T-cell (primary cell): ENCODE measurements around the gene RASAL1. TPM values are rescaled to one million over a fixed set of nuclear protein-coding genes. Genes with fewer than 3 reads are reported as not detected.
"Not testable (repeated sequence)": the region's sequence is repeated elsewhere in the genome, so short reads cannot be mapped to it uniquely, and the experiment has no call there.

Experiments
- ATAC-seq, 4 experiments: fragments of 200-7000 bp in 3 of 4; fragments of 150-1000 bp in 1 of 4; cut with Tn5 transposase; replicated peaks in 1 of 4; 1 replicate in 3 of 4; 2 replicates in 1 of 4; pipeline ENCODE4 v1.10.0; 2021; ENCODE audit warnings: moderate library complexity in 3 of 4, mild to moderate bottlenecking in 2 of 4, moderate number of reproducible peaks in 1 of 4
- CTCF ChIA-PET, 2 donors: fragments of 300-600 bp; sonication (Branson Sonifier 250); formaldehyde crosslinking; loops; one replicate each; lab custom pipeline; 2022; ENCODE audit warnings: antibody characterized with exemption in 2 of 2; lab: Charles Lee
- POLR2A ChIA-PET, 2 donors: fragments of 300-600 bp; sonication (Branson Sonifier 250); formaldehyde crosslinking; loops; one replicate each; lab custom pipeline; 2022; ENCODE audit warnings: antibody characterized with exemption in 2 of 2; lab: Charles Lee
- DNase-seq, 35 experiments: peaks; one replicate each; pipeline versions ENCODE4 v3.0.0 to v3.0.0-alpha.2; 2013 to 2023
- H3K27ac ChIP-seq: one replicate; pipeline ENCODE4 v1.5.1; 2013; ENCODE audit warnings: low read length
- H3K27me3 ChIP-seq, 2 experiments: replicated peaks in 1 of 2; 1 replicate in 1 of 2; 2 replicates in 1 of 2; pipeline versions ENCODE4 v1.6.1 to v1.7.0; 2013; ENCODE audit warnings: low read length in 1 of 2, mixed read lengths in 1 of 2; ENCODE audit not compliant: control insufficient read depth in 2 of 2, insufficient read depth in 2 of 2; ENCODE audit errors: extremely low read depth in 1 of 2
- H3K36me3 ChIP-seq, 2 donors: 1 replicate in 1 of 2; 2 replicates in 1 of 2; pipeline versions ENCODE4 v1.6.1 to v1.7.0; 2013; ENCODE audit warnings: low read length in 1 of 2; ENCODE audit not compliant: control insufficient read depth in 2 of 2, insufficient read depth in 1 of 2; ENCODE audit errors: extremely low read depth in 1 of 2
- H3K4me1 ChIP-seq, 2 experiments: 1 replicate in 1 of 2; 2 replicates in 1 of 2; pipeline versions ENCODE4 v1.6.1 to v1.7.0; 2013; ENCODE audit warnings: low read length in 2 of 2, mixed read lengths in 1 of 2; ENCODE audit not compliant: insufficient read depth in 2 of 2, control insufficient read depth in 1 of 2; ENCODE audit errors: extremely low read depth in 1 of 2
- H3K4me3 ChIP-seq, 2 donors: 1 replicate in 1 of 2; 2 replicates in 1 of 2; pipeline versions ENCODE4 v1.5.1 to v1.7.0; 2013; ENCODE audit warnings: mild to moderate bottlenecking in 2 of 2, low read length in 1 of 2, moderate library complexity in 1 of 2; ENCODE audit not compliant: control insufficient read depth in 1 of 2; ENCODE audit errors: extremely low read depth in 1 of 2
- H3K9me3 ChIP-seq: 2 replicates; pipeline ENCODE4 v1.7.0; 2013
- H3K27ac Mint-ChIP-seq, 2 donors: one replicate each; pipeline ENCODE4 v1.8.0; 2020 to 2021; ENCODE audit warnings: mild to moderate bottlenecking in 2 of 2, mixed read lengths in 2 of 2
- H3K27me3 Mint-ChIP-seq, 2 donors: one replicate each; pipeline ENCODE4 v1.8.0; 2021 to 2022; ENCODE audit warnings: mixed read lengths in 2 of 2
- H3K36me3 Mint-ChIP-seq: one replicate; pipeline ENCODE4 v1.8.0; 2021; ENCODE audit warnings: mixed read lengths
- H3K4me1 Mint-ChIP-seq, 3 donors: one replicate each; pipeline ENCODE4 v1.8.0; 2020 to 2022; ENCODE audit warnings: mixed read lengths in 3 of 3, mild to moderate bottlenecking in 1 of 3
- H3K4me3 Mint-ChIP-seq, 3 donors: one replicate each; pipeline ENCODE4 v1.8.0; 2020 to 2022; ENCODE audit warnings: mild to moderate bottlenecking in 3 of 3, mixed read lengths in 3 of 3, moderate library complexity in 3 of 3
- H3K9me3 Mint-ChIP-seq, 3 donors: one replicate each; pipeline ENCODE4 v1.8.0; 2020 to 2022; ENCODE audit warnings: mixed read lengths in 3 of 3
- WGBS: methylation state at CpG from one replicate; pipeline ENCODE4 v1.1.5; 2013; ENCODE audit warnings: missing lambda C conversion rate; ENCODE audit not compliant: insufficient coverage; 5-methylcytosine and 5-hydroxymethylcytosine counted together
- total RNA-seq, 35 experiments: library from RNA in 6 of 35; stranded (reverse) in 6 of 35; fragments of 120-200 nt in 1 of 35; gene quantifications; one replicate each; pipeline versions ENCODE4 v1.2.1 to v1.2.4 and lab custom pipeline; 2013 to 2026

The RASAL1 gene
- total RNA-seq, 5 donors from 2014 or later (not counting 1 experiment from before 2014, with no cell fraction given), result 0.43 to 2.9 (median 0.85) TPM

- Mint-ChIP-seq H3K27ac (no peak overlapping the region), H3K9me3 (peaks cover 0 to 5% (median 4%) of the 10 kb centered on the region in 3 donors), H3K36me3 (no peaks in the 10 kb centered on the region), H3K27me3 (peaks cover 0 to 4% of the 10 kb centered on the region in 2 donors), H3K4me1 (no peaks in the 10 kb centered on the region), H3K4me3 (no peak overlapping the region)
- Histone ChIP-seq H3K4me3 (no peak overlapping the region), H3K9me3 (no peaks in the 10 kb centered on the region), H3K4me1 (no peaks in the 10 kb centered on the region), H3K27ac (no peak overlapping the region), H3K36me3 (no peaks in the 10 kb centered on the region), H3K27me3 (peaks cover 0 to 19% of the 10 kb centered on the region in 2 experiments)
- DNase-seq (no peak), ATAC-seq (no peak)
- ChIA-PET POLR2A (no interaction called here), CTCF (no interaction called here)
- no CpG with 5 or more reads among the region's 12 CpGs for WGBS
These were observed 10.4 kb upstream of the RASAL1 start for GRCh38 chr12:113145720-113146551.

DNA sequence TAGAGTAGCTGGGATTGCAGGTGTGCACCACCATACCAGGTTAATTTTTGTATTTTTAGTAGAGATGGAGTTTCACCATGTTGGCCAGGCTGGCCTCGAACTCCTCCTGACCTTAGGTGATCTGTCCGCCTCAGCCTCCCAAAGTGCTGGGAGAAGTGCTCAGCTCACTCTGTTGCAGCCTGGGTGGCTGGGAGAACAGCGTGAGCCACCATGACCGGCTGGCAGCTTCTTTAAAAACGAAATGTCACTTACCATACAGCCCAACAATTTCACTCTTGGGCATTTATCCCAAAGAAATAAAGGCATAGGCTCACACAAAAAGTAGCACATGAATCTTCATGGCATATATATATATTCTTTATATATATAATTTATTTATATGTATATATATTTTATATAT, 9.2 kb upstream of the RASAL1 start:
- Histone ChIP-seq H3K4me3 (no peak overlapping the region), H3K36me3 (no peaks in the 10 kb centered on the region), H3K27me3 (peaks cover 0 to 10% of the 10 kb centered on the region in 2 experiments), H3K27ac (no peak overlapping the region), H3K4me1 (no peaks in the 10 kb centered on the region), H3K9me3 (no peaks in the 10 kb centered on the region)
- Mint-ChIP-seq H3K27ac (no peak overlapping the region), H3K4me3 (no peak overlapping the region), H3K36me3 (no peaks in the 10 kb centered on the region), H3K9me3 (peaks cover 0 to 5% (median 4%) of the 10 kb centered on the region in 3 donors), H3K27me3 (no peaks in the 10 kb centered on the region), H3K4me1 (no peaks in the 10 kb centered on the region)
- 79% methylated on average over 4 of the region's 5 CpGs for WGBS
- DNase-seq (no peak), ATAC-seq (no peak)
- POLR2A ChIA-PET, result interaction anchor here in 1 of 2 donors (0.6 kb wide), 1 partner anchor 16 kb away, joined by 6 read pairs; no protein-coding TSS in a partner anchor
- CTCF ChIA-PET, result interaction anchor here in 1 of 2 donors (0.6 kb wide), 1 partner anchor 9 kb away, joined by 3 read pairs; the partner anchor contains the start of gene RASAL1

DNA sequence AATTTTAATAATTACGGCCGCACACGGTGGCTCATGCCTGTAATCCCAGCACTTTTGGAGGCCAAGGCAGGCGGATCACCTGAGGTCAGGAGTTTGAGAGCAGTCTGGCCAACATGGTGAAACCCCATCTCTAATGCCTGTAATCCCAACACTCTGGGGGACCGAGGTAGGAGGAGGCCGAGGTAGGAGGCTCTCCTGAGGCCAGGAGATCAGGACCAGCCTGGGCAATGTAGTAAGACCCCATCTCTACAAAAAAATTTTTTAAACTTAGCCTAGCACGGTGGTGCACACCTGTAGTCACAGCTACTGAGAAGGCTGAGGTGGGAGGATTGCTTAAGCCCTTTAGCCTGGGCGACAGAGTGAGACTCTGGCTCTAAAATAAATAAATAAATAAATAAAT, 8.4 kb upstream of the RASAL1 start:
- no peak for DNase-seq
- Histone ChIP-seq H3K4me3 (no peak overlapping the region), H3K4me1 (no peaks in the 10 kb centered on the region), H3K27ac (no peak overlapping the region), H3K9me3 (no peaks in the 10 kb centered on the region), H3K27me3 (peaks cover 0 to 10% of the 10 kb centered on the region in 2 experiments), H3K36me3 (no peaks in the 10 kb centered on the region)
- POLR2A ChIA-PET, result no interaction called here
- Mint-ChIP-seq H3K27me3 (no peaks in the 10 kb centered on the region), H3K9me3 (peaks cover 0 to 5% (median 4%) of the 10 kb centered on the region in 3 donors), H3K4me1 (no peaks in the 10 kb centered on the region), H3K36me3 (no peaks in the 10 kb centered on the region), H3K4me3 (no peak overlapping the region), H3K27ac (no peak overlapping the region)
- 92% methylated on average over 4 of the region's 8 CpGs for WGBS
- CTCF ChIA-PET, result no interaction called here
- no peak for ATAC-seq

GRCh38 chr12:113142886-113143332, 7.3 kb upstream of the RASAL1 start:
- H3K4me3 Mint-ChIP-seq, result no peak overlapping the region
- DNase-seq (no peak), ATAC-seq (no peak)
- ChIA-PET CTCF (no interaction called here), POLR2A (no interaction called here)
- H3K36me3 Mint-ChIP-seq, result no peaks in the 10 kb centered on the region
- no peaks in the 10 kb centered on the region for H3K4me1 Mint-ChIP-seq
- H3K4me3 ChIP-seq, result no peak overlapping the region
- peaks cover 0 to 5% (median 4%) of the 10 kb centered on the region in 3 donors for H3K9me3 Mint-ChIP-seq
- H3K27me3 ChIP-seq, result peaks cover 0 to 10% of the 10 kb centered on the region in 2 experiments
- H3K4me1 ChIP-seq, result no peaks in the 10 kb centered on the region
- no peaks in the 10 kb centered on the region for H3K9me3 ChIP-seq
- H3K27ac ChIP-seq, result no peak overlapping the region
- no peaks in the 10 kb centered on the region for H3K36me3 ChIP-seq
- no peaks in the 10 kb centered on the region for H3K27me3 Mint-ChIP-seq
- H3K27ac Mint-ChIP-seq, result no peak overlapping the region
- WGBS, result 92% methylated on average over 5 of the region's 5 CpGs

GRCh38 chr12:113142173-113142885, 6.8 kb upstream of the RASAL1 start:
- peaks cover 0 to 12% of the 10 kb centered on the region in 2 experiments for H3K27me3 ChIP-seq
- WGBS, result 74% methylated on average over 8 of the region's 17 CpGs
- DNase-seq, result peak in 1 of 35 experiments; percentile 24
- peaks cover 0 to 4% (median 3%) of the 10 kb centered on the region in 3 donors for H3K9me3 Mint-ChIP-seq
- ATAC-seq, result no peak
- ChIA-PET CTCF (no interaction called here), POLR2A (no interaction called here)
- H3K27me3 Mint-ChIP-seq, result no peaks in the 10 kb centered on the region
- no peaks in the 10 kb centered on the region for H3K9me3 ChIP-seq
- H3K4me3 ChIP-seq, result no peak overlapping the region
- no peaks in the 10 kb centered on the region for H3K4me1 Mint-ChIP-seq
- H3K4me1 ChIP-seq, result no peaks in the 10 kb centered on the region
- H3K36me3 ChIP-seq, result no peaks in the 10 kb centered on the region
- H3K4me3 Mint-ChIP-seq, result no peak overlapping the region
- no peak overlapping the region for H3K27ac ChIP-seq
- no peak overlapping the region for H3K27ac Mint-ChIP-seq
- H3K36me3 Mint-ChIP-seq, result no peaks in the 10 kb centered on the region

DNA sequence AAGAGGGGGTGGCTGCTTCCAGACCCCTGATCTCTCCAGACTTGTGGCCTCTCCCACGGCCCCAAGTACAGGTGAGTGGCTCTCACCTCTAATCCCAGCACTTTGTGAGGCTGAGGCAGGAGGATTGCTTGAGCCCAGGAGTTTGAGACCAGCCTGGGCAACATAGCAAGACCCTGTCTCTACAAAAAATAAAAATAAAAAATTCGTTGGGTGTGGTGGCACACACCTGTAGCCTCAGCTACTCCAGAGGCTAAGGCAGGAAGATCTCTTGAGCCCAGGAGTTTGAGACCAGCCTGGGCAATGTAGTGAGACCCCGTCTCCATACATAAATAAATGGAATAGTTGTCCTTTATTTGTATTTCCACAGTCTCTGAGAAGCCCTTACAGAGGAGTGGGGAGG, 6.2 kb upstream of the RASAL1 start:
- H3K4me1 ChIP-seq, H3K27ac Mint-ChIP-seq, H3K4me1 Mint-ChIP-seq, H3K36me3 ChIP-seq, DNase-seq, H3K36me3 Mint-ChIP-seq, POLR2A ChIA-PET, ATAC-seq, H3K27ac ChIP-seq, H3K9me3 ChIP-seq, H3K4me3 Mint-ChIP-seq, CTCF ChIA-PET, H3K27me3 Mint-ChIP-seq, H3K9me3 Mint-ChIP-seq, H3K4me3 ChIP-seq: not testable (repeated sequence)
- H3K27me3 ChIP-seq, result peaks cover 0 to 16% of the 10 kb centered on the region in 2 experiments
- no CpG with 5 or more reads among the region's 3 CpGs for WGBS
